Dermis blood vessel endothelial cell (primary cell): ENCODE data around the gene RALGPS1. TPM values are rescaled to one million over a fixed set of nuclear protein-coding genes. Genes with fewer than 3 reads are reported as not detected.

Experiments
- DNase-seq: peaks from one replicate; pipeline ENCODE4 v3.0.0; 2010
- total RNA-seq: library from RNA; depleted of rRNA; stranded (reverse); fragments of >200 nt; gene quantifications from 2 replicates; pipeline ENCODE4 v1.2.3, GENCODE V29; 2014

The RALGPS1 gene
- total RNA-seq, 1 donor from 2014 or later = 3.1 TPM

- DNase-seq = no peak
Observed at GRCh38 chr9:127124792-127125191, 210.2 kb downstream of the RALGPS1 start.

GRCh38 chr9:127126971-127127370, 212.4 kb downstream of the RALGPS1 start:
- DNase-seq = no peak

- no peak for DNase-seq
Observed at GRCh38 chr9:127128341-127129072, 213.9 kb downstream of the RALGPS1 start.

- no peak for DNase-seq
Observed at GRCh38 chr9:127129073-127129717, 214.6 kb downstream of the RALGPS1 start.

GRCh38 chr9:127129718-127130085, 215.1 kb downstream of the RALGPS1 start:
- no peak for DNase-seq

- no peak for DNase-seq
Observed at GRCh38 chr9:127130235-127130634, 215.7 kb downstream of the RALGPS1 start.

GRCh38 chr9:127130661-127131538, 216.3 kb downstream of the RALGPS1 start:
- DNase-seq = no peak

- DNase-seq = no peak
Observed at GRCh38 chr9:127131871-127132270, 217.3 kb downstream of the RALGPS1 start.

GRCh38 chr9:127132375-127132774, 217.8 kb downstream of the RALGPS1 start:
- no peak for DNase-seq

GRCh38 chr9:127132921-127133647, 218.5 kb downstream of the RALGPS1 start:
- no peak for DNase-seq

- DNase-seq = no peak
Observed at GRCh38 chr9:127133739-127134167, 219.2 kb downstream of the RALGPS1 start.

GRCh38 chr9:127135056-127135745, 220.6 kb downstream of the RALGPS1 start:
- DNase-seq = no peak

- DNase-seq = no peak
Observed at GRCh38 chr9:127136081-127136879, 221.7 kb downstream of the RALGPS1 start.

GRCh38 chr9:127136880-127137639, 222.5 kb downstream of the RALGPS1 start:
- DNase-seq = no peak

GRCh38 chr9:127137640-127138360, 223.2 kb downstream of the RALGPS1 start:
- DNase-seq = no peak

- DNase-seq = no peak
Observed at GRCh38 chr9:127138444-127138843, 223.9 kb downstream of the RALGPS1 start.

GRCh38 chr9:127139071-127139731, 224.6 kb downstream of the RALGPS1 start:
- no peak for DNase-seq

- no peak for DNase-seq
Observed at GRCh38 chr9:127139775-127140174, 225.2 kb downstream of the RALGPS1 start.

- DNase-seq = no peak
Observed at GRCh38 chr9:127140181-127140580, 225.6 kb downstream of the RALGPS1 start.
